ENCODE measurements around the gene CDC42EP1. TPM values are rescaled to one million over a fixed set of nuclear protein-coding genes. Genes with fewer than 3 reads are reported as not detected.
A peak's percentile ranks its signal among the peaks of the same experiment; 100 is the strongest.
"Not testable (repeated sequence)": the region's sequence is repeated elsewhere in the genome, so short reads cannot be mapped to it uniquely, and the experiment has no call there.

CDC42EP1 gene
- total RNA-seq, 1 experiment from 2014 or later = 22.3 TPM

DNA sequence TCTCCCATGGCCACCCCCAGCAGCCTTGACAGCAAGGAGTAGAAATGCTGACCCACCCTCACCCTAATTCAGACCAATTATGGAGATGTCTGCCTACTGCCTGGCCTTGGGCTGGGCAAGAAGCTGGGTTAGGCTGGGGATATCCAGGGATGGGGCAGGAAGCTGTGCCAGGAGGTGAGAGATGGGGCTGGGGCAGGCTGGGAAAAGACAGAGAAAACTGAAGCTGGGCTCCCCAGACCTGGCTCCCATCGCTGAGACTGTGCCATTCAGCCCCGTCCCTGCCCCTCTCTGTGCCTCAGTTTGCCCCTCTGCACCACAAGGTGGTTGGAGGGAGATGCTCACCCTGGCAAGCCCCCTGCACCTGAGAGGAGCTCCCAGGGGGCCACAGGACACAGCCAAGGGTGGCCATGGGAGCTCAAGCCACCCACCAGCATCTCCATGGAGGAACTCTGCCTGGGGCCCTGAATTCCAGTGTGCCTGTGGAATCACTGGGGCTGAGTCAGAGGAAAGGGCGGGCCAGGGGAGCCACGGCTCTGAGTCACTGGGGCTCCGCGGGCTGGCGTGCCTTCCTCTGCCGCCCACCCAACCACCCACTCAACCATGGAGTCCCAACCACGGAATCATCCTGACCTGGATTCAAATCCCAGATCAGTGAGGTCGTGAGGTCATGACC is 35.1 kb upstream of the CDC42EP1 start:
- no peak overlapping the region for H3K4me3 ChIP-seq
- DNase-seq (ENCODE audit: low read depth in 1 of 2, low spot score in 2 of 2) = peak; percentile 89 to 95
- H3K27ac ChIP-seq = peak overlapping the region; percentile 80
- no peaks in the 10 kb centered on the region for H3K9me3 ChIP-seq (replicated peaks)
- H3K36me3 ChIP-seq = no peaks in the 10 kb centered on the region
- H3K27me3 ChIP-seq (replicated peaks) = no peaks in the 10 kb centered on the region
- H3K4me1 ChIP-seq (replicated peaks) = peaks cover 53% of the 10 kb centered on the region

DNA sequence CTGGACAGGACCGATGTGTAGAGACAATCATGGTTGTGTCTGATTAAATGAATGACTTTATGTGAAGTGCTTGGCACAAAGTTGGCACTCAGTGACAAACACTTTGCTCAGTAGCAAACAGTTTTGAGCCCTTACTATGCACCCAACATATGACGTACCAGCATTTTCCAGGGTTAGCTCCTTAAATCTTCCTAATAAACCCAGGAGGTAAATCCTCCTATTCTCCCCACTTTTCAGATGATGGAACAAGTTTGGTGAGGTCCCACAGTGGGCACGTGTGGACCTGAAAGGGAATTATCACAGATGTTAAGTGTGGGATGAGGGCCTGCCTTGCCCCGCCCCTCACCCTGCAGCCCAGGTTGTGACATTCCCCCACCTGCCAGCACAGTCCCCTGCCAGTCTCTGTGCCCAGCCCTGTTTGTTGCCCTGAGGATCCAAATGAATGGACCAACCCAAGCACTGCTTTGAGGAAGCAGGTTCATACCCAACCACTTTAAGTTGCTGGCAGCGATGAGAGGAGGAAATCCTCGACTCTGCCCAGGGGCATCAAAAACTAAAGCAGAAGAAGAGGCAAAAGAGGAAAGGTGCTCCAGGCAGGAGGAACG is 34.4 kb upstream of the CDC42EP1 start:
- Histone ChIP-seq H3K36me3 (no peaks in the 10 kb centered on the region), H3K9me3 (replicated peaks) (no peaks in the 10 kb centered on the region), H3K27ac (peak overlapping the region; percentile 80), H3K27me3 (replicated peaks) (no peaks in the 10 kb centered on the region), H3K4me1 (replicated peaks) (peaks cover 51% of the 10 kb centered on the region), H3K4me3 (no peak overlapping the region)
- peak in 1 of 2 experiments; percentile 23 for DNase-seq (ENCODE audit: low read depth in 1 of 2, low spot score in 2 of 2)

DNA sequence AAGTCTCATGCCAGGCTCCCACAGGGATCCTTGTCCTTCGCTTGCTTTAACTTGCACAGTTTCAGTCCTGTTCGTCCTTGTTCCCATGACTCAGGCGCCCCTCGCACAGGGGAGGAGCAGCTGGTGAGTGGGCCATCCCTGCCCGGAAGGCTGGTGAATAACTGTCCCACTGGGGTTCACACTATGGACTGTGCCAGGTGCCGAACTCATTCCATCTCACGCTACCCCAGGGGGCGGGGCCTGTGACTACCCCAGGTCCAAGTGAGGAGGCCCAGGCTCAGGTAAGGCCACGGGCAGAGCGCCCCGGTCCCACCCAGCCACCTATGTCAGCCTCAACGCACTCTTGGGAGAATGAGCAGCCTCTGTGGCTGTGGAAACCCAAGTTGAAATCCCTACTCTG is 33.9 kb upstream of the CDC42EP1 start:
- H3K4me1 ChIP-seq (replicated peaks) = peaks cover 46% of the 10 kb centered on the region
- H3K36me3 ChIP-seq = no peaks in the 10 kb centered on the region
- no peaks in the 10 kb centered on the region for H3K9me3 ChIP-seq (replicated peaks)
- peak; percentile 28 to 68 for DNase-seq (ENCODE audit: low read depth in 1 of 2, low spot score in 2 of 2)
- peak overlapping the region; percentile 80 for H3K27ac ChIP-seq
- no peaks in the 10 kb centered on the region for H3K27me3 ChIP-seq (replicated peaks)
- no peak overlapping the region for H3K4me3 ChIP-seq

DNA sequence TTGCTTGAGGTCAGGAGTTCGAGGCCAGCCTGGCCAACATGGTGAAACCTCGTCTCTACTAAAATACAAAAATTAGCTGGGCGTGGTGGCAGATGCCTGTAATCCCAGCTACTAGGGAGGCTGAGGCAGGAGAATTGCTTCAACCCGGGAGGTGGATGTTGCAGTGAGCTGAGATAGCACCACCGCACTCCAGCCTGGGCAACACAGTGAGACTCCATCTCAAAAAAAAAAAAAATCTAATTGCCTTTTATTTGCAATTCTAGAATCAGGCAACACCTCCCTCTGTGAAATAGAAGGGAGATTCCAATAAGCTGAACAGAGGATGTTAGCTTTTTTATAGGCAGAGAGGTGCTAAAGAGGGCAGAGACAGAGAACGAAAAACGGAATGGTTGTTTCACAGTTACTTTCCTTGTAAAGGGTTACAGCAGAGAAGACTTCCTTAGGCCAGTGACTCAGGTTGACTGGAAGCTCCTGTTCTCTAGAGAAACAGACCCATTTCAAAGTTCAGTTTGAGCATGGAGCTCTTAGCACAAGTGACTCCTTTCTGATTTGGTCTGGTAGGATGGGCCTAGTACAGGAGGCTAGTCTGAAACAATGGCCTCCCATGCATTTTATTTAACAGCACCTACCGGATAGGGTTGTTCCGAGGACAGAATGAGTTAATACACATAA is 33.1 kb upstream of the CDC42EP1 start:
- not testable (repeated sequence) for H3K9me3 ChIP-seq (replicated peaks); H3K27ac ChIP-seq; H3K36me3 ChIP-seq; DNase-seq (ENCODE audit: low read depth in 1 of 2, low spot score in 2 of 2); H3K27me3 ChIP-seq (replicated peaks); H3K4me3 ChIP-seq
- H3K4me1 ChIP-seq (replicated peaks) = peaks cover 37% of the 10 kb centered on the region

DNA sequence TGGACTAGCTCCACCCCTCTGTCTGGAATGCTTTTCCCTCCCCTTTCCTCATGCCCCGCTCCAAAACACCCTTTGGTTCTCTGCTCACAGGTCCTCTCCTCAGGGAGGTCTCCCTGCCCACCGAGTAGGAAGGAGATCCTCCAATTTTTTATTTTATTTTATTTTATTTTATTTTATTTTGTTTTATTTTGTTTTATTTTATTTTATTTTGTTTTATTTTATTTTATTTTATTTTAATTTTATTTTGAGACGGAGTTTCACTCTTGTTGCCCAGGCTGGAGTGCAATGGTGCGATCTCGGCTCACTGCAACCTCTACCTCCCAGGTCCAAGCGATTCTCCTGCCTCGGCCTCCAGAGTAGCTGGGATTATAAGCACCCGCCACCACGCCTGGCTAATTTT is 32.3 kb upstream of the CDC42EP1 start:
- DNase-seq (ENCODE audit: low read depth in 1 of 2, low spot score in 2 of 2); H3K9me3 ChIP-seq (replicated peaks); H3K4me3 ChIP-seq; H3K27me3 ChIP-seq (replicated peaks); H3K36me3 ChIP-seq; H3K27ac ChIP-seq: not testable (repeated sequence)
- peaks cover 32% of the 10 kb centered on the region for H3K4me1 ChIP-seq (replicated peaks)

DNA sequence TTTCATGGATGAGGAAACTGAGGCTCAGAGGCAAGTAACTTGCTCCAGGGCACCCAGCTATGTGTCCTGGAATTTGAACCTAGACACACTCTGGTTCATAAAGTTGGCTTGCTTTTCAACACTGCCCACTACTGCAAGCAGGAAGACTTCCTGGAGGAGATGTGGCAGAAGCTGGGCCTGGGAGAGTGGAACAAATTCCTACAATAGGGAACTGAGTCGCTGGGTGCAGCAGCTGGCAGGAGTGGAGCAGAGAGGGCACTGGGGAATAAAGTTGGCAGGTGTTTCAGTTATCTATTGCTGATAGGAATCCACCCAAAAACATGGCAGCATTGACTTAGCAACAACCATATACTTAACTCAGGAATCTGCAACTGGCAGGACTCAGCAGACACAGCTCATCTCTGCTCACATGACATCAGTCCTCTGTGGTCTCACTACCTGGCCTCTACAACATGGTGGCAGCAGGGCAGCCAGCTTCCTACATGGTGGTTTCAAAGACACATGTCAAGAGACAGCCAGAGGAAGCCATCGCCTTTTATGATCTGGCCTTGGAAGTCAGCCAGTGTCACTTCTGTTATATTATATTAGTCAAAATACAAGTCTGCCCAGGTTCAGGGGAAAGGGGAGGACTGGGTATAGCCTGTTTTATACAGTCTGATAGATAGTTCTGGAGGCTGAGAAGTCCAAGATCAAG is 30.5 kb upstream of the CDC42EP1 start:
- H3K27ac ChIP-seq = no peak overlapping the region
- H3K27me3 ChIP-seq (replicated peaks) = no peaks in the 10 kb centered on the region
- H3K9me3 ChIP-seq (replicated peaks) = no peaks in the 10 kb centered on the region
- no peak overlapping the region for H3K4me3 ChIP-seq
- H3K36me3 ChIP-seq = no peaks in the 10 kb centered on the region
- peaks cover 42% of the 10 kb centered on the region for H3K4me1 ChIP-seq (replicated peaks)
- DNase-seq (ENCODE audit: low read depth in 1 of 2, low spot score in 2 of 2) = no peak

DNA sequence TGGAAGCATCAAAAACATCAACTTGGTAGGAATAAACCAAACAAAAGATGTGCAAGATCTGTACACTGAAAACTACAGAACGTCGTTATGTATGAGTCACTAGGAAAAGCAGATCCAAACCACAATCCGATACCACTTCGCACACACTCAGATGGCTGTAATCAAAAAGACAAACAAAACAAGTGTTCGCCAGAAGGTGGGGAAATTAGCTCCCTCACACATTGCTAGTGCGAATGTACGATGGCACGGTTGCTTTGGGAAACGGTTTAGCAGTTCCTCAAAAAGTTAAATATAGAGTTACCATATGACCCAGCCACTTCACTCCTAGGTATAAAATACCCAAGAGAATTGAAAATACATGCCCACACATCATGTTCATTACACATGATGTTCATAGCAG is 26.3 kb upstream of the CDC42EP1 start:
- H3K27ac ChIP-seq = 0 out of 2 replicates have a peak overlapping the region, but pooled peaks have one; percentile 10
- DNase-seq (ENCODE audit: low read depth in 1 of 2, low spot score in 2 of 2) = peak in 1 of 2 experiments; percentile 60
- no peaks in the 10 kb centered on the region for H3K36me3 ChIP-seq
- H3K9me3 ChIP-seq (replicated peaks) = no peaks in the 10 kb centered on the region
- H3K4me1 ChIP-seq (replicated peaks) = peaks cover 23% of the 10 kb centered on the region
- H3K27me3 ChIP-seq (replicated peaks) = no peaks in the 10 kb centered on the region
- no peak overlapping the region for H3K4me3 ChIP-seq

DNA sequence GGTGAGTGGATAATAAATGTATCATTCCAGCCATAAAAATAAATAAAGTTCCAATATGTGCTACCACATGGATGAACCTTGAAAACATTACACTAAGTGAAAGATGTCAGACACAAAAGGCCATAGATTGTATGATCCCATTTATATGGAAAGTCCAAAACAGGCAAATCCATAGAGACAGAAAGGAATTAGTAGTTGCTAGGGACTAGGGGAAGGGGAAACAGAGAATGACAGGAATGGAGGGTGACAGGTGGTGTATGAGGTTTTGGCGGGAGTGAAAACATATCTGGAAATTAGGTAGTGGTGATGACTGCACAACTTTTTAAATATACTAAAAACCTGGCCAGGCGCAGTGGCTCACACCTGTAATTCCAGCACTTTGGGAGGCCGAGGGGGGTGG is 25.8 kb upstream of the CDC42EP1 start:
- DNase-seq (ENCODE audit: low read depth in 1 of 2, low spot score in 2 of 2) = no peak
- peaks cover 24% of the 10 kb centered on the region for H3K4me1 ChIP-seq (replicated peaks)
- H3K36me3 ChIP-seq = no peaks in the 10 kb centered on the region
- no peak overlapping the region for H3K4me3 ChIP-seq
- no peak overlapping the region for H3K27ac ChIP-seq
- no peaks in the 10 kb centered on the region for H3K27me3 ChIP-seq (replicated peaks)
- H3K9me3 ChIP-seq (replicated peaks) = no peaks in the 10 kb centered on the region

DNA sequence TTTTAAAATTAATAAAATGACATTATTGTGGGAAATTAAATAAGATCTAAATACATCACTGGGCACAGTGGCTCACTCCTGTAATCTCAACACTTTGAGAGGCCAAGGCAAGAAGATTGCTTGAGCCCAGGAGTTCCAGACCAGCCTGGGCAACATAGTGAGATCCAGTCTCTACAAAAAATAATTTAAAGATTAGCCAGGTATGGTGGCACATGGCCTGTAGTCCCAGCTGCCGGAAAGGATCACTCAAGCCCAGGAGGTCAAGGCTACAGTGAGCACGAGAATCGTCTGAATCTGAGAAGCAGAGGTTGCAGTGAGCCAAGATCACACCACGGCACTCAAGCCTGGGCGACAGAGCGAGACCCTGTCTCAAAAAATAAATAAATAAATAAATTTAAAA is 25.1 kb upstream of the CDC42EP1 start:
- Histone ChIP-seq H3K27me3 (replicated peaks) (no peaks in the 10 kb centered on the region), H3K4me3 (no peak overlapping the region), H3K4me1 (replicated peaks) (peaks cover 24% of the 10 kb centered on the region), H3K27ac (no peak overlapping the region), H3K36me3 (no peaks in the 10 kb centered on the region), H3K9me3 (replicated peaks) (no peaks in the 10 kb centered on the region)
- no peak for DNase-seq (ENCODE audit: low read depth in 1 of 2, low spot score in 2 of 2)

DNA sequence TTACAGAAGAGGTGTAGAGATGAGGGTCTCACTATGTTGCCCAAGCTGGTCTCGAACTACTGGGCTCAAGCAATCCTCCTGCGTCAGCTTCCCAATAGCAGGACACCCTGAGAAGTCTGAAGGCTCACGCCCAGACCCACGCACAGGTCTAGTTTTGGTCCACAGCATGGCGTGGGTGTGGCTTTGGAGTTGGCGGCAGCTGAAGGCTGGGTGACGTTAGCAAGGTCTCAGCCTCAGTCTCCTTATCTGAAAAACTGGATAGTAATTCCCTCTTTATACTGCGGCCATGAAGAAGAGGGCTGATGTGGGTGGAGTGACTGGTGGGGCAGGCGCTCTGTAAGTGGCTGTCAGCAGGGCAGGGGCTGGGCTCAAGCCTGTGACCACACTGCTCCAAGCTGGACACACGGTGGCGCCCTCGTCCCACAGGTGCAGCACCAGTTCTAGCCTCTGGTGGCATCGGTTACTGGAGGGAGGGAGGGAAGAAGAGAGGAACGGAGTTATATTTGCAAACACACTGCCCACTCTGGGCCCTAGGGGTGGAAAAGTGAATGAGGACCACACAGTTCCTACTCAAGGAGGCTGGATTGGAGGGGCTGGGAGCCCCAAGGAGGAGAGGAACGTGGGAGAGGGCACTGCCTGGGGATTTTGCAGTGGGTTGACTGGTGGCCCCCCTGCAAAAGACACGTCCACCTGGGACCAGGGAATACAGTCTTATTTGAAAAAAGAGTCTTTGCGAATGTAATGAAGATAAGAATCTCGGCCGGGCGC is 21.5 kb upstream of the CDC42EP1 start:
- Histone ChIP-seq H3K9me3 (replicated peaks) (no peaks in the 10 kb centered on the region), H3K36me3 (no peaks in the 10 kb centered on the region), H3K4me1 (replicated peaks) (peaks cover 24% of the 10 kb centered on the region), H3K27me3 (replicated peaks) (no peaks in the 10 kb centered on the region), H3K27ac (no peak overlapping the region), H3K4me3 (no peak overlapping the region)
- peak; percentile 76 to 93 for DNase-seq (ENCODE audit: low read depth in 1 of 2, low spot score in 2 of 2)

DNA sequence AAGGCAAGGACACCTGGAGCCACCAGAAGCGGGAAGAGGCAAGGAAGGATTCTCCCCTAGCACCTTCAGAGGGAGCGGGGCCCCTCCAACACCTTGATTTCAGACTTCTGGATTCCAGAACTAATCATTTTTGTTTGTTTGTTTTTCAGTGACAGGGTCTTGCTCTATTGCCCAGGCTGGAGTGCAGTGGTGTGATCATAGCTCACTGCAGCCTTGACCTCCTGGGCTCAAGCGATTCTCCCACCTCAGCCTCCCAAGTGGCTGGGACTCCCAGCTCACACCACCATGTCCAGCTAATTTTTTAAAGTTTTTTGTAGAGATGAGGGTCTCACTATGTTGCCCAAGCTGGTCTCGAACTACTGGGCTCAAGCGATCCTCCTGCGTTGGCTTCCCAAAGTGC is 20.5 kb upstream of the CDC42EP1 start:
- not testable (repeated sequence) for DNase-seq (ENCODE audit: low read depth in 1 of 2, low spot score in 2 of 2); H3K27ac ChIP-seq; H3K4me3 ChIP-seq; H3K36me3 ChIP-seq; H3K27me3 ChIP-seq (replicated peaks); H3K9me3 ChIP-seq (replicated peaks)
- peaks cover 16% of the 10 kb centered on the region for H3K4me1 ChIP-seq (replicated peaks)

DNA sequence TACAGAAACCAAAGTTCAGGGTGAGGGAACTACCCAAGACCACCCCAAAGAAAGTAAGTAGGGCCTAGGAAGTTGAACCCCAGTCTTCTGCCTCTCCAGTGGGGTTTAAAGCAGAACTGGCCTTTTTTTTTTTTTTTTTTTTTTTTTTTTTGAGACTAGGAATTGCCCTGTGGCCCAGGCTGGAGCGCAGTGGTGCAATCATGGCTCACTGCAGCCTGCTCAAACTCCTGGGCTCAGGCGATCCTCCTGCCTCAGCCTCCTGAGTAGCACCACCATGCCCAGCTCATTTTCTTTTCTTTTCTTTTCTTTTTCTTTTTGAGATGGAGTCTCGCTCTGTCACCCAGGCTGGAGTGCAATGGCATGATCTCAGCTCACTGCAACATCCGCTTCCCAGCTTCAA is 17.9 kb upstream of the CDC42EP1 start:
- H3K27me3 ChIP-seq (replicated peaks); H3K9me3 ChIP-seq (replicated peaks); H3K4me3 ChIP-seq; DNase-seq (ENCODE audit: low read depth in 1 of 2, low spot score in 2 of 2); H3K27ac ChIP-seq; H3K36me3 ChIP-seq: not testable (repeated sequence)
- peaks cover 40% of the 10 kb centered on the region for H3K4me1 ChIP-seq (replicated peaks)

DNA sequence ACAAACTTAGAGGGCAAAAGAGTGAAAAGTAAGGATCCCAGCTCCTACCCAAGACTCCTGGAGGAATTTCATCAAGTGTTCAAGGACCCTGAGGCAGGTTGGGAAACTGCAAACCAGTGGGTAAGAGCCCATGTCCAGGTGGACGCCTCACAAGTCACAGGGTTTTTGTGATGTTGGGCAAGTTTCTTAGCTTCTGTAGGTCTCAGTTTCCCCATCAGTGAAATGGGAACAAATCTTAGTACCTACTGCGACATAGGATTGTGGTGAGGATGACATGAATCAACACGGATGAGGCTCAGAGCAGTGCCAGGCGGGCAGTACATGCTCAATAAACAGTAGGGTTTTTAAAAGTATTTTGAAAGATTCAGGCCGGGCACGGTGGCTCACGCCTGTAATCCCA is 17.3 kb upstream of the CDC42EP1 start:
- H3K4me3 ChIP-seq = no peak overlapping the region
- H3K4me1 ChIP-seq (replicated peaks) = peaks cover 40% of the 10 kb centered on the region
- no peaks in the 10 kb centered on the region for H3K27me3 ChIP-seq (replicated peaks)
- H3K27ac ChIP-seq = no peak overlapping the region
- no peak for DNase-seq (ENCODE audit: low read depth in 1 of 2, low spot score in 2 of 2)
- no peaks in the 10 kb centered on the region for H3K9me3 ChIP-seq (replicated peaks)
- H3K36me3 ChIP-seq = no peaks in the 10 kb centered on the region
